ENCODE data around the gene MORN5.

MORN5 gene

DNA sequence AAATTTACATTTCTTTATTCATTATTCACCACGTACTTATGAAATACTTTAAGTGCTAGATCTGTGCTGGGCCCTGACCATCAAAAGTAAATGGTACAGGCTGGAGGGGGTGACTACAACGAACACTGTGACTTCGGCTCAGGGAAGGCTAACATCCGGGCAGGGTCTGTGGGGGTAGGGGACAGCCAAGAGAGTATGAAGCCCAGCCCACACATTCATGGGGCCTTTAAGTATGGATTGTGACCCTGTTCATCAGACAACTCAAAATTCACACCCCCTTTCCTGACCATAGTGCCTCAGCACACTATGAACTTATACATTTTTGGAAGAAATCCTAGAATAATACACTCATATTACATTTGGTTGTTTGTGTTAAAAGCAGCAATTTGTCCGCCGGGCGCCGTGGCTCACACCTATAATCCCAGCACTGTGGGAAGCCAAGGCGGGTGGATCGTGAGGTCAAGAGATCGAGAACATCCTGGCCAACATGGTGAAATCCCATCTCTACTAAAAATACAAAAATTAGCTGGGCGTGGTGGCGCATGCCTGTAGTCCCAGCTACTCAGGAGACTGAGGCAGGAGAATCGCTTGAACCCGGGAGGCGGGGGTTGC is 33.3 kb downstream of the MORN5 start:
- no peaks in the 10 kb centered on the region for H3K4me1 ChIP-seq (ENCODE audit: insufficient read depth, low read length, poor library complexity, severe bottlenecking)
- H3K9ac ChIP-seq (ENCODE audit: low read depth, low read length, poor library complexity, severe bottlenecking), result no peak overlapping the region
- no peaks in the 10 kb centered on the region for H3F3A ChIP-seq (ENCODE audit: low read depth)
- no peaks in the 10 kb centered on the region for H3K36me3 ChIP-seq (ENCODE audit: insufficient read depth, low read length)
- no peaks in the 10 kb centered on the region for H3K9me2 ChIP-seq (replicated peaks; ENCODE audit: low read depth, low read length)
- H3K4me2 ChIP-seq (ENCODE audit: low read depth, low read length, poor library complexity, severe bottlenecking), result no peak overlapping the region
- TF ChIP-seq, protein P1, sequence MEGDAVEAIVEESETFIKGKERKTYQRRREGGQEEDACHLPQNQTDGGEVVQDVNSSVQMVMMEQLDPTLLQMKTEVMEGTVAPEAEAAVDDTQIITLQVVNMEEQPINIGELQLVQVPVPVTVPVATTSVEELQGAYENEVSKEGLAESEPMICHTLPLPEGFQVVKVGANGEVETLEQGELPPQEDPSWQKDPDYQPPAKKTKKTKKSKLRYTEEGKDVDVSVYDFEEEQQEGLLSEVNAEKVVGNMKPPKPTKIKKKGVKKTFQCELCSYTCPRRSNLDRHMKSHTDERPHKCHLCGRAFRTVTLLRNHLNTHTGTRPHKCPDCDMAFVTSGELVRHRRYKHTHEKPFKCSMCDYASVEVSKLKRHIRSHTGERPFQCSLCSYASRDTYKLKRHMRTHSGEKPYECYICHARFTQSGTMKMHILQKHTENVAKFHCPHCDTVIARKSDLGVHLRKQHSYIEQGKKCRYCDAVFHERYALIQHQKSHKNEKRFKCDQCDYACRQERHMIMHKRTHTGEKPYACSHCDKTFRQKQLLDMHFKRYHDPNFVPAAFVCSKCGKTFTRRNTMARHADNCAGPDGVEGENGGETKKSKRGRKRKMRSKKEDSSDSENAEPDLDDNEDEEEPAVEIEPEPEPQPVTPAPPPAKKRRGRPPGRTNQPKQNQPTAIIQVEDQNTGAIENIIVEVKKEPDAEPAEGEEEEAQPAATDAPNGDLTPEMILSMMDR (conservative IDR thresholded peaks at IDR 0.05; ENCODE audit: low read length), result no peak
- TF ChIP-seq EZH2phosphoT487 (IDR thresholded peaks at IDR 0.05; ENCODE audit: borderline replicate concordance), result no peak
- H3K27me3 ChIP-seq (ENCODE audit: insufficient read depth, low read length, poor library complexity, severe bottlenecking), result no peaks in the 10 kb centered on the region
- no peak overlapping the region for H3K4me3 ChIP-seq (ENCODE audit: low read length, poor library complexity, severe bottlenecking)
- no peaks in the 10 kb centered on the region for H4K20me1 ChIP-seq (ENCODE audit: insufficient read depth, low read length, poor library complexity, severe bottlenecking)
- H3K9me3 ChIP-seq (ENCODE audit: insufficient read depth, low read depth, low read length), result no peaks in the 10 kb centered on the region
- no peaks in the 10 kb centered on the region for H3K79me2 ChIP-seq (ENCODE audit: insufficient read depth, low read length)
- H2AFZ ChIP-seq (ENCODE audit: low read length), result no peak overlapping the region; the same call in 1 of the 2 replicates

DNA sequence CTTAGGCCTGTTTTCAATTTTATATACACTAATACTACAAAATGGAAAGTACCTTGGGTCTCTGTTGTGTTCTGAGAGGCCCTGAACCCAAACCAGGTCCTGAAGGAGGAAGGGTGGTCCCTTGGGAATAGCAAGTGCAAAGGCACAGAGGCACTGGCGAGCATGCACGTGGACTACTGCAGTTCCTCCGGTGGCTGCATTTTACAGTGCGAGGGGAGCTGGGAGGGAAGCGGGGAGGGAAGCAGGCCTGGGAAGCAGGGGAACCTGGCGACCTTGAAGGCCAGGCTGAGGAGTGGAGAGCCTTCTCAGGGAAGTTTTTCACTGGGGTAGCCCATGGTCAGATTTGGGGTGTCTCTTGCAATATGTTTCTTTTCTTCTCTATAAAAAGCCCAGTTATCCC is 33.9 kb downstream of the MORN5 start:
- Histone ChIP-seq H3F3A (ENCODE audit: low read depth) (no peaks in the 10 kb centered on the region), H3K79me2 (ENCODE audit: insufficient read depth, low read length) (no peaks in the 10 kb centered on the region), H4K20me1 (ENCODE audit: insufficient read depth, low read length, poor library complexity, severe bottlenecking) (no peaks in the 10 kb centered on the region), H3K9me3 (ENCODE audit: insufficient read depth, low read depth, low read length) (no peaks in the 10 kb centered on the region), H2AFZ (ENCODE audit: low read length) (no peak overlapping the region), H3K27me3 (ENCODE audit: insufficient read depth, low read length, poor library complexity, severe bottlenecking) (no peaks in the 10 kb centered on the region), H3K4me2 (ENCODE audit: low read depth, low read length, poor library complexity, severe bottlenecking) (no peak overlapping the region), H3K4me1 (ENCODE audit: insufficient read depth, low read length, poor library complexity, severe bottlenecking) (no peaks in the 10 kb centered on the region), H3K36me3 (ENCODE audit: insufficient read depth, low read length) (no peaks in the 10 kb centered on the region), H3K9me2 (replicated peaks; ENCODE audit: low read depth, low read length) (no peaks in the 10 kb centered on the region), H3K4me3 (ENCODE audit: low read length, poor library complexity, severe bottlenecking) (no peak overlapping the region), H3K9ac (ENCODE audit: low read depth, low read length, poor library complexity, severe bottlenecking) (no peak overlapping the region)
- TF ChIP-seq EZH2phosphoT487 (IDR thresholded peaks at IDR 0.05; ENCODE audit: borderline replicate concordance), result no peak
- TF ChIP-seq, protein P1 (conservative IDR thresholded peaks at IDR 0.05; ENCODE audit: low read length), result no peak

DNA sequence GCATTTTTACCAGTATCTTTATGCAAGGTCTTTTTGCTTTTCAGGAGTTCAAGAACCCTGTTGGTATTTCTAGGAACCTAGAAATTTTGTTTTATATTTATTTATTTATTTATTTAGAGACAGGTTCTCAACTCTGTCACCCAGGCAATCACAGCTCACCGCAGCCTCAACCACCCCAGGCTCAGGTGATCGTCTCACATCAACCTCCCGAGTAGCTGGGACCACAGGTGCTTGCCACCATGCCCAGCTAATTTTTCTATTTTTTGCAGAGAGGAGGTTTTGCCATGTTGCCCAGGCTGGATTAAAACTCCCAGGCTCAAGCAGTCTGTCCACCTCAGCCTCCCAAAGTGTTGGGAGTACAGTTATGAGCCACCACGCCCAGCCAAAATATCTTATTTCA is 36.2 kb downstream of the MORN5 start:
- Histone ChIP-seq H2AFZ (ENCODE audit: low read length) (no peak overlapping the region), H3F3A (ENCODE audit: low read depth) (no peaks in the 10 kb centered on the region), H3K27me3 (ENCODE audit: insufficient read depth, low read length, poor library complexity, severe bottlenecking) (no peaks in the 10 kb centered on the region), H3K4me2 (ENCODE audit: low read depth, low read length, poor library complexity, severe bottlenecking) (no peak overlapping the region), H3K9me2 (replicated peaks; ENCODE audit: low read depth, low read length) (no peaks in the 10 kb centered on the region), H3K36me3 (ENCODE audit: insufficient read depth, low read length) (no peaks in the 10 kb centered on the region), H3K9me3 (ENCODE audit: insufficient read depth, low read depth, low read length) (no peaks in the 10 kb centered on the region), H3K9ac (ENCODE audit: low read depth, low read length, poor library complexity, severe bottlenecking) (no peak overlapping the region), H3K4me3 (ENCODE audit: low read length, poor library complexity, severe bottlenecking) (no peak overlapping the region), H3K79me2 (ENCODE audit: insufficient read depth, low read length) (no peaks in the 10 kb centered on the region), H4K20me1 (ENCODE audit: insufficient read depth, low read length, poor library complexity, severe bottlenecking) (no peaks in the 10 kb centered on the region), H3K4me1 (ENCODE audit: insufficient read depth, low read length, poor library complexity, severe bottlenecking) (no peaks in the 10 kb centered on the region)
- TF ChIP-seq, protein P1 (conservative IDR thresholded peaks at IDR 0.05; ENCODE audit: low read length), result no peak
- no peak for TF ChIP-seq EZH2phosphoT487 (IDR thresholded peaks at IDR 0.05; ENCODE audit: borderline replicate concordance)

Data from Loucy (cell line).